Activated gamma-delta T cell treated with Interleukin-2 at 50 U/mL for 16 hours (primary cell): ENCODE results near the gene UTP3.
"Not testable (repeated sequence)": the region's sequence is repeated elsewhere in the genome, so short reads cannot be mapped to it uniquely, and the experiment has no call there.

Source experiments
- DNase-seq: peaks from one replicate; pipeline ENCODE4 v3.0.0-alpha.2; 2020

Gene UTP3

GRCh38 chr4:70688795-70689231, 481 bp downstream of the UTP3 start:
- peak; percentile 6 for DNase-seq

- no peak for DNase-seq
These were observed 3.3 kb downstream of the UTP3 start for GRCh38 chr4:70691661-70692060.

GRCh38 chr4:70694633-70695032, 6.3 kb downstream of the UTP3 start:
- DNase-seq: not testable (repeated sequence)

GRCh38 chr4:70698435-70698834, 10.1 kb downstream of the UTP3 start:
- DNase-seq: not testable (repeated sequence)

GRCh38 chr4:70700712-70701111, 12.4 kb downstream of the UTP3 start:
- no peak for DNase-seq

GRCh38 chr4:70701271-70701670, 12.9 kb downstream of the UTP3 start:
- DNase-seq: no peak

GRCh38 chr4:70702592-70702991, 14.3 kb downstream of the UTP3 start:
- DNase-seq: not testable (repeated sequence)

- no peak for DNase-seq
These were observed 15.4 kb downstream of the UTP3 start for GRCh38 chr4:70703619-70704214.

GRCh38 chr4:70704215-70704930, 16.0 kb downstream of the UTP3 start:
- peak; percentile 62 for DNase-seq

- DNase-seq: no peak
These were observed 16.5 kb downstream of the UTP3 start for GRCh38 chr4:70704931-70705182.

- peak; percentile 63 for DNase-seq
These were observed 17.1 kb downstream of the UTP3 start for GRCh38 chr4:70705183-70706043.

- no peak for DNase-seq
These were observed 17.7 kb downstream of the UTP3 start for GRCh38 chr4:70706044-70706461.

- DNase-seq: no peak
These were observed 18.2 kb downstream of the UTP3 start for GRCh38 chr4:70706516-70706915.

- no peak for DNase-seq
These were observed 21.4 kb downstream of the UTP3 start for GRCh38 chr4:70709611-70710205.

- DNase-seq: no peak
These were observed 23.3 kb downstream of the UTP3 start for GRCh38 chr4:70711599-70711998.

- DNase-seq: no peak
These were observed 23.8 kb downstream of the UTP3 start for GRCh38 chr4:70712150-70712549.

GRCh38 chr4:70712604-70713452, 24.5 kb downstream of the UTP3 start:
- no peak for DNase-seq

- DNase-seq: no peak
These were observed 25.2 kb downstream of the UTP3 start for GRCh38 chr4:70713453-70714078.

GRCh38 chr4:70714079-70714887, 26.0 kb downstream of the UTP3 start:
- no peak for DNase-seq

GRCh38 chr4:70715097-70715496, 26.8 kb downstream of the UTP3 start:
- DNase-seq: no peak
